Measurements from ENCODE around the gene RAB11FIP2.
"Not testable (repeated sequence)": the region's sequence is repeated elsewhere in the genome, so short reads cannot be mapped to it uniquely, and the experiment has no call there.

Gene RAB11FIP2

GRCh38 chr10:118046395-118047156 is at the start of gene RAB11FIP2:
RAB11FIP2 (minus strand) TSS chr10:118046941; CDS start chr10:118046163, 778 bp downstream.
- peak; percentile 97 for DNase-seq

DNA sequence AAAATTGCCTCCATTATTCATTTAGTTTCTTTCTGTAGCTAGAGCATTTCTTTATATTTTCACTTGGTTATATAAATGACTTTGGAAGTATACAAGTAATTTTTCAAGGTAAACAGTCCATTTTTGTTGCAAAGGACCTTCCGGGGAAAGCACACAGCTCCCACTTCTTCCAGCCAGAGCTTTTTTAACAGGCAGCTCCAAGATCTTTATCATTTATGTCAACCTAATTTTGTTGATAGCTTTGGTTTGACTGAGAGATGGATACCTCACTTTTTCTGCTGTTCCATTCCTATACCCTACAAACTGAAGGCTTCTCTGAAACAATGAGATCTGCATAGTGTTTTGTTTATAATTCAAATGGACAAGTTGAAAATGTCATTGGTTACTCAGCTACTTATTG is 49.3 kb upstream of the RAB11FIP2 start:
- no peak for DNase-seq

- DNase-seq = no peak
These were observed 45.5 kb upstream of the RAB11FIP2 start for GRCh38 chr10:118092209-118092608.

- DNase-seq = no peak
These were observed 34.1 kb upstream of the RAB11FIP2 start for GRCh38 chr10:118080817-118081216.

GRCh38 chr10:118076705-118077104 is 30.0 kb upstream of the RAB11FIP2 start:
- no peak for DNase-seq

DNA sequence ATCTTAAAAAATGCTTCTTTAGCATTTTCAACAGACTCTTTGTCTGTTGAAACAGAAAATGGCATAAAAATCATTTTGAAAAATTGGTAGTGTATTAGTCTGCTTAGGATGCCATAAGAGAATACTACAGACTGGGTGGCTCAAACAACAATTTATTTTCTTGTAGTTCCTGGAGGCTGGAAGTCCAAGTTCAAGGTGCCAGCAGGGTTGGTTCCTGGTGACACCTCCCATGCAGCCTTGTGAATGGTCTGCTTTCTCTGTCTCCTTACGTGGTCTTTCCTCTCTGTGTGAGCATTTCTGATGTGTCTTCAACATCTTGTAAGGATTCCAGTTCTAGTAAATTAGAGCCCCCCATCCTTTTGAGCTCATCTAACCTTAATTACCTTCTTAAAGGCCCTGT is 26.1 kb upstream of the RAB11FIP2 start:
- no peak for DNase-seq

GRCh38 chr10:118067389-118067788 is 20.6 kb upstream of the RAB11FIP2 start:
- DNase-seq = not testable (repeated sequence)

DNA sequence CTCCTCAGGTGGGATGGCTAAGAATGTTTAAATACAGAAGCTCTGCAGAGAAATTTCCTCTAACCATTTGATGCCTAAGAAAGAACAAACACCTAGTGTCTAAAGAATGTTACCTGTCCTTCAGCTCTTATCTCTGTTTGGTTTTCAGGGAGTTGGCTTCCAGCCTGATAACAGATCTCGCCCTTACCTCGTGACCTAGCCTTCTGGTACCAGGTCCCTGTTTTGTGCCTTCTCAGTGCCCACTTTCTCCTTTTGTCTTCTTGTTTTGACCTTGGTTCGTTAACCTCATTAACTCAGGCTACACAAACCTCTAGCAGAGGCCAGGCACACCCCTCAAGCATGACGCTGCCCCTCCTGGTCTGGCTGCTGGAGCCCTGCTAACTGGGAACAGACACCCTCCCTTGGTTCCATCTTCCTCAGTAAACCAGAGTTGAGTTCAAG is 16.1 kb upstream of the RAB11FIP2 start:
- DNase-seq = no peak

- DNase-seq = no peak
These were observed 11.6 kb upstream of the RAB11FIP2 start for GRCh38 chr10:118058371-118058770.

GRCh38 chr10:118057361-118057760 is 10.6 kb upstream of the RAB11FIP2 start:
- DNase-seq = no peak

DNA sequence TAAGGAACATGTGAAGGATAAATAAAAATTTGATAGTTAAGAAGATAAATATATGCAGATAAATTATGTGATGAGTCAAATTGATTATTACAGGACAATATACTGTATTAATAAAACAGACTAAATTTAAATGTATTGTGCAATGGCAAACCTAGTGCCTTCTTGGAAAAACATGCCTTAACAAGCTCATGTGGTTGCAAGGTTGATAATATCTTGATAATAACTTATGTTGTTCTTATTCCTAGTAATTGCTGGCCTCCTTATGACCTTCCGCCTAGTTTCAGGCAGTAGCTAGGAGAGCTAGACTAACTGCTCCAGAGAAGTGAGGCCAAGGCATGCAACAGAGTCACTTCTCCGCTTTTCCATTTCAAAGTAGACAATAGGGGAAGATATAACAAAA is 7.6 kb upstream of the RAB11FIP2 start:
- DNase-seq = no peak

- no peak for DNase-seq
These were observed 6.1 kb upstream of the RAB11FIP2 start for GRCh38 chr10:118052816-118053215.

DNA sequence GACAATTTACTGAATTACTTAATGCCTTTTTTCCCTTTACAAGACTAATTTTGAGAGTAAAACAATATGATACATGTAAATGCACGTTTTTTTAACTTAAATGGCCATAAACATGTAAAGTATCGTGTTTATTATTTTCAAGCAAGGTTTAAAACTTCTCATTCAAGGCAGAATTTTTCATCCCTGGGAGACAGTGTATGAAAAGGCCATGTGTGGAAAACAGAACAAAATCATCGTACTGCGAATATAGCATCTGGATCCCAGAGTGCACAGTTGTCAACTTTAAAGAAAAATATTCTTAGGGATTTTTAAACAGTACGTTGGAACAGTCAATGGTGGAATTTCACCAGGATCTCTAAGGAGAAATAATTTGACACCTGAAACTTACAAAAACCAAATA is 1.1 kb upstream of the RAB11FIP2 start:
- no peak for DNase-seq

DNA sequence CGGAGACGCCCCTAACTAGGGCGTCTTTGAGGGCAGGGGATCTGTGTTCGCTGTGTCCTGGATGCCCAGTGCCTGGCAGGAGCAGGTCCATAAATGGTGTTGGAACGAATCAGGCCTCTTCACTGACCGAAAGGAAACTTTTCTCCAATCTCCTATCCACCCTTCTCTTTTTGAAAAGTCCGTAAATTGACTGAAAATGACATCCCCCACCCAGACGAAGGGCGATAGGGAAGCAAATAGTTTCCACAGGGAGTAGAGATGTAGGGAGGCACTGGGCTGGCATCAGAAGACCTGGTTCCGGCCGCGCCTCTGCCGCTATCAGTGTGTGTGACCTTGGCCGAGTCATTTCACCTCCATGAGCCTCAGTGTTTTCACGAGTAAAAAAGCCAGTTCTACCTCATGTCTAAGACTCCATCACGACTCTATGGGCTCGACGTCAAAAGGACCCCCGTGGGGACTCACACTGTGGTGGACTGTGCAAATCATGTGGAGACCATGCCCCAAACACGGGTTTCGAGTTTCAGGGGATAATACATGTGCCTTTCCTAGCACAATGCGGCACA is 497 bp upstream of the RAB11FIP2 start:
- no peak for DNase-seq

DNA sequence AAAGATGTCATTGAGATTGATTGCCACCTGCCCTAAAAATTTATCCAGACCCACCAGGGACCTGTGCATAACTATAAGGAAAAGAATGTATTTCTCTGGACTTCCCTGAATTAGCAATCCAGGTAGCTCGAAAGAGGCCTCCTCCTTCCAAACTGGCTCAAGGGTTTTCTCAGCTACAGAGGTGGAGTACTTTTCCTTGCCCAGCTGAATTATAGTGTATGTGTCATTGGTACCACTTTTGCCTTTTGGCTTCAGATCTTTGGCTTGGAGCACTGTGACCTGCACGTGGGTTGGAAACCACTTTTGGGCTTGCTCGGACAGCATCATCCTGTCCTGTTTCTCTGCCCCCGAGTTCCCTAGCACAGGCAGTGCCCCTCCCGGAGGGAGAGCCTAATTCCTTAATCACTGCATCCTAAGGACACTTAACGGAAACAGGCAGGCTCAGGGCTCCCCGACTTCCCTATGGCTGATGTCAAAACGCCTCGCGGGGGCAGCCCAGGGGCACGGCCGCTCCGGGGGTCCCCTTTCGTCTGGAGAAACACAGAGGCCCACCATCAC is 825 bp downstream of the RAB11FIP2 start:
- DNase-seq = peak; percentile 33

DNA sequence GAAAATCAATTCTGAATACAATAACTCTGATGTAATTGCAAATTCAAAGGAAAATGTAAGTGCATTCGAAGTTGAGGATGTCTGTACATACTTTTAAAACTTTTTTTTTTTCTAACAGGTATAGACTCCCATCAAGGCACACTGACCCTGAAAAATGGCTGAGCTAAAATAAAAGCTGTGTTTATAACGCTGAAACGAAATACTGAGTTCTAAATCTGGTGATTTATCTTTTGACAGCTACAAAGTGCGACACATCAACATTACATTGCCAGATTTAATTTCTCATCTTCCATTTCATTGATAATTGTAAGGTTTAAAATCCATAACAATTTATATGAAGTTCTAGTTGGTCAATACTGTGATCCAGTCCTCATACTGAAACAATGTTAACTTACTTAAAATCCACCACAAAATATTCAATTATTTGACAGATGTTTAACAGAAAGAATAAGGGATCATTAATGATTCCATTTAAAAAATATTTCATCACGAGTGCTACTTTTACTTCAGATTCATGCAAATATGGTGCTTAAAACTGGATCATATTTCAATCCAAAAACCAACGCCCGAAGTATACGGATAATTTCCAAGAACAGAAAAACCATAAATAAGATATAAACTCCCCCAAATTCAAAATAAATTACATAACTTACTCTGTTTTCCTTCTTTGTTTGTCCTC is 1.4 kb downstream of the RAB11FIP2 start:
- DNase-seq = no peak

DNA sequence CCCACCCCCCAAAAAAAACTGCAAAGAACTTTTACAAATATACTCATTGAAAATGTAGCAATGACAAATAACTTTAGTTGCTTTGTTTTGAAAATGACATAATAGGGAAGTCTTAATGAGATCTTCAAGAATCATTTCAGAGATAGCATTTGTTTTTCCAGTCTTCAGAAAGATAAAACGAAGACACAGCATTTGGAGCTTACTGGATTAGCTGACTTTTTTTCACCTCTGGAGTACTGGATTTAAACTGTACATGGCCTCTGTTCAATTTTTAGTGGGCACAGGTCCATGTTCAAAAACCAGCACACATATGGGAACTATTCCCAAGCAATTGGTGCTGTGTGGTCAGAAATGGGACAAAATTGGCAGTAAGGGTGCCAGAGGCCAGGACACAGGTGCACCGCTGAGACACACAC is 3.9 kb downstream of the RAB11FIP2 start:
- DNase-seq = no peak

GRCh38 chr10:118042336-118042735 is 4.4 kb downstream of the RAB11FIP2 start:
- no peak for DNase-seq

DNA sequence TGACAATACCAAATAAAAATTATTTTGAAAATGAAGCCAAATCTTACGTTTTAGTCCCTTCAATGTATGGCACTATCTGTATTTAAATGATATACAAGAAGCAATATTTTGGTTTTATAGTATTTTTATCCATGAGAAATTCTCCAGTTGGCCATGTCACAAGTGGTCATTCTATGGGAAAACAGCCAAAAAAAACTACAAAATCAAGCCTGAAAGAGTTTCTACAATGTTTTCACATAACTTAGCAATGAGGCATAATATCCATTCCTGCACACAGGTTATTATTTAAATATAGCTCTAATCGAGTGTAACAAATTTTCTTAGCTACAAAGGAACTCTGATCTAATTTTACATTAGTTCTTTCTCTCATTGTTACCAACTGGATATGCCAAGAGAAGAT is 5.4 kb downstream of the RAB11FIP2 start:
- DNase-seq = no peak

- no peak for DNase-seq
These were observed 10.4 kb downstream of the RAB11FIP2 start for GRCh38 chr10:118036281-118036875.

- DNase-seq = no peak
These were observed 11.3 kb downstream of the RAB11FIP2 start for GRCh38 chr10:118035354-118036005.

DNA sequence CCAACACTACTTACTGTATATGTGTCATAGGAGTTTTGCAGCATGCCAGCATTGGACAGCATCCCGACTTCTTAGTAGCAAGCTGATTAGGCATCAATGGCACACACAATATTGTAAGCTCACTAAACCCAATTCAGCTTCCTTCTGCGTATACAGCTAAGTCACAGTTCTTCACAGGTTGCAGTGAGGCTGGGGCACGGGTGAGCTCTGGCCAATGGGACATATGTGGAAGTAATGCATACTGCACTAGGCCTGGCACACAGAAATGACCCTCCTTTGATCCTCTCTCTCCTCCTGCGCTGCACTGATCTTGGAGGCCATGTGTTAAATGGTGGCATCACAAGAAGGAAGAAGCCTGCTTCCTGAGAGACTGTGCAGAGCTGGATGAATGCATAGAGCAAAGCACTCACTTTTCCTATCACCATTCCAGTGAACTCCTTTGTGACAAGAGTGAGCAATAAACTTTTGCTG is 11.9 kb downstream of the RAB11FIP2 start:
- no peak for DNase-seq

- DNase-seq = no peak
These were observed 12.8 kb downstream of the RAB11FIP2 start for GRCh38 chr10:118033905-118034304.

Data from stimulated activated CD4-positive, alpha-beta T cell treated with anti-CD3 and anti-CD28 coated beads, Interleukin-15, amount 100 ng/mL, for 24 hours (primary cell).